Prostate gland (tissue), 2 donors: ENCODE results near the gene ZBTB7B.

Experiments used
- POLR2A ChIP-seq: fragments of 450-650 bp; IDR thresholded peaks from one replicate; pipeline ENCODE4 v1.6.1; 2016; ENCODE audit warnings: antibody characterized with exemption, mild to moderate bottlenecking
- TF ChIP-seq, protein P1 (sequence below), 4 experiments: fragments of 200-600 bp in 2 of 4; fragments of 450-650 bp in 2 of 4; sonication (generic) in 2 of 4; IDR thresholded peaks; 1 replicate in 3 of 4; 2 replicates in 1 of 4; pipeline ENCODE4 v1.5.1; 2016 to 2019; ENCODE audit warnings: antibody characterized with exemption in 4 of 4, mild to moderate bottlenecking in 2 of 4, moderate library complexity in 2 of 4

DNA sequence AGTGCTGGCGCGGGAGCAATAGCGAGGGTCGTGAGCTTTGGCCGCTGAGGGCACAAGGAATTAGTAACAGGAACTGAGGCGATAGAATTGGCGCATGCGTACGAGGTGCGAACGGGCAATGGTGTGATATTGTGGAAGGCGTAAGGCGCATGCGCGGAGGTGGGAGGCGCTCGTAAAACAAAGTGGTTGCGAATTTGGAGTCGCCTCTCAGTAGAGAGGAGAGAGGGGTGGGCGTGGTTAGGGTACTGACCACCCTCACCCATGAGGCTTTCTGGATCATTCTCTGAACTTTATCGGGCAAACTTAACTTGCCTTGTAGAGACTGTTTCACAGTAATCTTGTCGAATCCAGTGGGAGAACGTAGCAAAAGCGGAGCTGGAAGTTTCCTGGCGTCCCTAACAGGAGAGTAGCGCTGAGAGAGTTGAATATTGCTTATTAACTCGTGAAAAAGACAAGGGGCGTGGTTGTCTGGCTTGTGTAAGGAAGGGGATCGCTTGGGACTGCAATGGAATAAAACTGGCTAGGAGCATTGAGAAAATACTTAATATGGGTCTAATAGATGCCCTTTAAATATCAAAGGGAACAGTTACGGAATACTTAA is 27.7 kb upstream of the ZBTB7B start:
- TF ChIP-seq POLR2A, result peak; percentile 83
- TF ChIP-seq, protein P1, sequence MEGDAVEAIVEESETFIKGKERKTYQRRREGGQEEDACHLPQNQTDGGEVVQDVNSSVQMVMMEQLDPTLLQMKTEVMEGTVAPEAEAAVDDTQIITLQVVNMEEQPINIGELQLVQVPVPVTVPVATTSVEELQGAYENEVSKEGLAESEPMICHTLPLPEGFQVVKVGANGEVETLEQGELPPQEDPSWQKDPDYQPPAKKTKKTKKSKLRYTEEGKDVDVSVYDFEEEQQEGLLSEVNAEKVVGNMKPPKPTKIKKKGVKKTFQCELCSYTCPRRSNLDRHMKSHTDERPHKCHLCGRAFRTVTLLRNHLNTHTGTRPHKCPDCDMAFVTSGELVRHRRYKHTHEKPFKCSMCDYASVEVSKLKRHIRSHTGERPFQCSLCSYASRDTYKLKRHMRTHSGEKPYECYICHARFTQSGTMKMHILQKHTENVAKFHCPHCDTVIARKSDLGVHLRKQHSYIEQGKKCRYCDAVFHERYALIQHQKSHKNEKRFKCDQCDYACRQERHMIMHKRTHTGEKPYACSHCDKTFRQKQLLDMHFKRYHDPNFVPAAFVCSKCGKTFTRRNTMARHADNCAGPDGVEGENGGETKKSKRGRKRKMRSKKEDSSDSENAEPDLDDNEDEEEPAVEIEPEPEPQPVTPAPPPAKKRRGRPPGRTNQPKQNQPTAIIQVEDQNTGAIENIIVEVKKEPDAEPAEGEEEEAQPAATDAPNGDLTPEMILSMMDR (IDR thresholded peaks at IDR 0.05), result no peak
